Upper lobe of left lung (tissue), 6 donors: ENCODE results near the gene AGL. TPM values are rescaled to one million over a fixed set of nuclear protein-coding genes. Genes with fewer than 3 reads are reported as not detected.
"Not testable (repeated sequence)": the region's sequence is repeated elsewhere in the genome, so short reads cannot be mapped to it uniquely, and the experiment has no call there.

ENCODE experiments used
- ATAC-seq, 2 donors: fragments of 200-7000 bp; cut with Tn5 transposase; one replicate each; pipeline ENCODE4 v1.9.1; 2022; ENCODE audit warnings: mild to moderate bottlenecking in 2 of 2, moderate library complexity in 2 of 2; ENCODE audit not compliant: low FRiP score in 2 of 2
- DNase-seq, 2 donors: peaks; one replicate each; pipeline ENCODE4 v3.0.0-alpha.2; 2019 to 2020
- H3K27ac ChIP-seq, 4 donors: fragments of 200-600 bp; sonication (generic); one replicate each; pipeline ENCODE4 v1.5.1; 2016 to 2019
- H3K27me3 ChIP-seq, 4 donors: fragments of 200-600 bp; sonication (generic); one replicate each; pipeline ENCODE4 v1.5.1; 2017 to 2019
- H3K36me3 ChIP-seq, 4 donors: fragments of 200-600 bp; sonication (generic); one replicate each; pipeline ENCODE4 v1.5.1; 2016 to 2019
- H3K4me1 ChIP-seq, 4 donors: fragments of 200-600 bp; sonication (generic); one replicate each; pipeline ENCODE4 v1.5.1; 2018 to 2019
- H3K4me3 ChIP-seq, 4 donors: fragments of 200-600 bp; sonication (generic); one replicate each; pipeline ENCODE4 v1.5.1; 2017 to 2019; ENCODE audit warnings: mild to moderate bottlenecking in 2 of 4, moderate library complexity in 1 of 4
- H3K9me3 ChIP-seq, 4 donors: fragments of 200-600 bp; sonication (generic); one replicate each; pipeline ENCODE4 v1.5.1; 2018 to 2019
- CTCF ChIP-seq, 6 experiments: fragments of 450-650 bp in 4 of 6; fragments of 200-600 bp in 2 of 6; sonication (generic) in 2 of 6; IDR thresholded peaks; one replicate each; pipeline ENCODE4 v1.5.1; 2016 to 2019; ENCODE audit warnings: antibody characterized with exemption in 6 of 6
- EP300 ChIP-seq, 4 donors: sonication (generic); formaldehyde crosslinking; IDR thresholded peaks; one replicate each; pipeline ENCODE4 v1.5.1; 2017; ENCODE audit warnings: antibody characterized with exemption in 4 of 4, control low read depth in 2 of 4
- POLR2A ChIP-seq, 4 donors: fragments of 450-650 bp; IDR thresholded peaks; one replicate each; pipeline ENCODE4 v1.5.1; 2016 to 2017; ENCODE audit warnings: antibody characterized with exemption in 4 of 4, mild to moderate bottlenecking in 2 of 4
- POLR2AphosphoS5 ChIP-seq, 2 donors: sonication (generic); formaldehyde crosslinking; IDR thresholded peaks; one replicate each; pipeline ENCODE4 v1.5.1; 2017; ENCODE audit warnings: antibody characterized with exemption in 2 of 2
- WGBS, 2 donors: methylation state at CpG; one replicate each; pipeline ENCODE4 v1.1.5; 2017 to 2018; 5-methylcytosine and 5-hydroxymethylcytosine counted together
- total RNA-seq, 6 donors: library from RNA; depleted of rRNA in 4 of 6; stranded (reverse); fragments of >200 nt in 4 of 6; gene quantifications; one replicate each; pipeline versions ENCODE4 v1.1.0 to v1.2.1, GENCODE V29; 2016 to 2021
- donor health status: DM: no; HTN: no; CAD: no; lungs with moderate emphysema.
- donor health status: DM: no; HTN: yes; CAD: no; lungs with severe emphysema.

Gene AGL
- total RNA-seq, 6 donors from 2014 or later, result 9.3 to 20.6 (median 14.1) TPM

GRCh38 chr1:99820546-99820945, 29.6 kb upstream of the AGL start:
- peaks cover 0 to 4% (median 0%) of the 10 kb centered on the region in 4 donors for H3K4me1 ChIP-seq
- no peak for DNase-seq

GRCh38 chr1:99825098-99825497, 25.1 kb upstream of the AGL start:
- ATAC-seq (no peak), DNase-seq (no peak)
- H3K9me3 ChIP-seq, result no peaks in the 10 kb centered on the region
- WGBS, 2 donors, result 88 to 96% methylated on average over 3 of the region's 3 CpGs
- H3K27me3 ChIP-seq, result no peaks in the 10 kb centered on the region
- no peaks in the 10 kb centered on the region for H3K36me3 ChIP-seq
- no peaks in the 10 kb centered on the region for H3K4me1 ChIP-seq
- TF ChIP-seq POLR2A (IDR thresholded peaks at IDR 0.05), result no peak
- TF ChIP-seq CTCF (IDR thresholded peaks at IDR 0.05), result no peak
- no peak for TF ChIP-seq POLR2AphosphoS5 (IDR thresholded peaks at IDR 0.05)
- no peak for TF ChIP-seq EP300 (IDR thresholded peaks at IDR 0.05)
- H3K27ac ChIP-seq, result no peak overlapping the region
- H3K4me3 ChIP-seq, result no peak overlapping the region

More at GRCh38 chr1:99820546-99820945, 29.6 kb upstream of the AGL start:
- Histone ChIP-seq H3K4me3 (no peak overlapping the region), H3K36me3 (no peaks in the 10 kb centered on the region), H3K9me3 (no peaks in the 10 kb centered on the region), H3K27me3 (no peaks in the 10 kb centered on the region), H3K27ac (no peak overlapping the region)
- 38 to 45% methylated on average over 4 of the region's 4 CpGs for WGBS, 2 donors
- TF ChIP-seq POLR2AphosphoS5 (IDR thresholded peaks at IDR 0.05) (no peak), EP300 (IDR thresholded peaks at IDR 0.05) (no peak), POLR2A (IDR thresholded peaks at IDR 0.05) (no peak), CTCF (IDR thresholded peaks at IDR 0.05) (no peak)
- ATAC-seq, result no peak

- H3K36me3 ChIP-seq, result no peaks in the 10 kb centered on the region
- no peak for ATAC-seq
- H3K4me1 ChIP-seq, result no peaks in the 10 kb centered on the region
- no peaks in the 10 kb centered on the region for H3K27me3 ChIP-seq
- WGBS, 2 donors, result 93 to 94% methylated on average over 1 of the region's 1 CpG
- TF ChIP-seq POLR2A (IDR thresholded peaks at IDR 0.05) (no peak), EP300 (IDR thresholded peaks at IDR 0.05) (no peak)
- no peaks in the 10 kb centered on the region for H3K9me3 ChIP-seq
- H3K4me3 ChIP-seq, result no peak overlapping the region
- no peak for DNase-seq
- no peak overlapping the region for H3K27ac ChIP-seq
Measured at GRCh38 chr1:99825702-99826101, 24.5 kb upstream of the AGL start.

- no peak overlapping the region for H3K27ac ChIP-seq
- H3K4me3 ChIP-seq, result no peak overlapping the region
- ATAC-seq (no peak), DNase-seq (no peak)
- H3K36me3 ChIP-seq, result no peaks in the 10 kb centered on the region
- H3K27me3 ChIP-seq, result no peaks in the 10 kb centered on the region
- H3K4me1 ChIP-seq, result no peaks in the 10 kb centered on the region
- 95 to 97% methylated on average over 2 of the region's 2 CpGs for WGBS, 2 donors
- H3K9me3 ChIP-seq, result no peaks in the 10 kb centered on the region
- TF ChIP-seq CTCF (IDR thresholded peaks at IDR 0.05), result no peak
- TF ChIP-seq EP300 (IDR thresholded peaks at IDR 0.05), result no peak
- no peak for TF ChIP-seq POLR2AphosphoS5 (IDR thresholded peaks at IDR 0.05)
- no peak for TF ChIP-seq POLR2A (IDR thresholded peaks at IDR 0.05)
Measured at GRCh38 chr1:99827970-99828369, 22.2 kb upstream of the AGL start.

GRCh38 chr1:99829269-99829668, 20.9 kb upstream of the AGL start:
- no peaks in the 10 kb centered on the region for H3K27me3 ChIP-seq
- ATAC-seq, result no peak
- TF ChIP-seq POLR2A (IDR thresholded peaks at IDR 0.05) (no peak), EP300 (IDR thresholded peaks at IDR 0.05) (no peak), POLR2AphosphoS5 (IDR thresholded peaks at IDR 0.05) (no peak), CTCF (IDR thresholded peaks at IDR 0.05) (no peak)
- no peak overlapping the region for H3K27ac ChIP-seq
- H3K9me3 ChIP-seq, result no peaks in the 10 kb centered on the region
- DNase-seq, result no peak
- H3K36me3 ChIP-seq, result no peaks in the 10 kb centered on the region
- no peak overlapping the region for H3K4me3 ChIP-seq
- no peaks in the 10 kb centered on the region for H3K4me1 ChIP-seq
- WGBS, 2 donors, result 42 to 60% methylated on average over 2 of the region's 2 CpGs

- H3K4me3 ChIP-seq, H3K36me3 ChIP-seq, DNase-seq, H3K4me1 ChIP-seq, H3K9me3 ChIP-seq, H3K27me3 ChIP-seq, ATAC-seq, H3K27ac ChIP-seq: not testable (repeated sequence)
- 92 to 95% methylated on average over 7 of the region's 7 CpGs for WGBS, 2 donors
Measured at GRCh38 chr1:99833911-99834310, 16.2 kb upstream of the AGL start.

GRCh38 chr1:99836171-99837103, 13.7 kb upstream of the AGL start:
- 75 to 81% methylated on average over 7 of the region's 7 CpGs for WGBS, 2 donors
- not testable (repeated sequence) for H3K36me3 ChIP-seq, H3K4me3 ChIP-seq, H3K27ac ChIP-seq, ATAC-seq, H3K27me3 ChIP-seq, H3K9me3 ChIP-seq, H3K4me1 ChIP-seq, DNase-seq

- not testable (repeated sequence) for DNase-seq
Measured at GRCh38 chr1:99840353-99840752, 9.8 kb upstream of the AGL start.

More at GRCh38 chr1:99840353-99840752, 9.8 kb upstream of the AGL start:
- not testable (repeated sequence) for H3K27me3 ChIP-seq, H3K4me3 ChIP-seq, H3K9me3 ChIP-seq, H3K4me1 ChIP-seq, ATAC-seq, H3K27ac ChIP-seq, H3K36me3 ChIP-seq
- 69 to 90% methylated on average over 3 of the region's 3 CpGs for WGBS, 2 donors
